ENCODE measurements around the gene UBR3. TPM values are rescaled to one million over a fixed set of nuclear protein-coding genes. Genes with fewer than 3 reads are reported as not detected.
"Not testable (repeated sequence)": the region's sequence is repeated elsewhere in the genome, so short reads cannot be mapped to it uniquely, and the experiment has no call there.

The UBR3 gene
- total and polyA plus RNA-seq, 10 donors, result 7.2 to 119 (median 54.3) TPM

GRCh38 chr2:169806586-169806985, 20.7 kb upstream of the UBR3 start:
- no peaks in the 10 kb centered on the region for H3K27me3 ChIP-seq (replicated peaks in 1 of 7)
- TF ChIP-seq POLR2A (IDR thresholded peaks at IDR 0.05), result no peak
- TF ChIP-seq, protein P1, sequence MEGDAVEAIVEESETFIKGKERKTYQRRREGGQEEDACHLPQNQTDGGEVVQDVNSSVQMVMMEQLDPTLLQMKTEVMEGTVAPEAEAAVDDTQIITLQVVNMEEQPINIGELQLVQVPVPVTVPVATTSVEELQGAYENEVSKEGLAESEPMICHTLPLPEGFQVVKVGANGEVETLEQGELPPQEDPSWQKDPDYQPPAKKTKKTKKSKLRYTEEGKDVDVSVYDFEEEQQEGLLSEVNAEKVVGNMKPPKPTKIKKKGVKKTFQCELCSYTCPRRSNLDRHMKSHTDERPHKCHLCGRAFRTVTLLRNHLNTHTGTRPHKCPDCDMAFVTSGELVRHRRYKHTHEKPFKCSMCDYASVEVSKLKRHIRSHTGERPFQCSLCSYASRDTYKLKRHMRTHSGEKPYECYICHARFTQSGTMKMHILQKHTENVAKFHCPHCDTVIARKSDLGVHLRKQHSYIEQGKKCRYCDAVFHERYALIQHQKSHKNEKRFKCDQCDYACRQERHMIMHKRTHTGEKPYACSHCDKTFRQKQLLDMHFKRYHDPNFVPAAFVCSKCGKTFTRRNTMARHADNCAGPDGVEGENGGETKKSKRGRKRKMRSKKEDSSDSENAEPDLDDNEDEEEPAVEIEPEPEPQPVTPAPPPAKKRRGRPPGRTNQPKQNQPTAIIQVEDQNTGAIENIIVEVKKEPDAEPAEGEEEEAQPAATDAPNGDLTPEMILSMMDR (IDR thresholded peaks at IDR 0.05 in 8 of 11, conservative IDR thresholded peaks at IDR 0.05 in 3 of 11), result no peak
- TF ChIP-seq POLR2AphosphoS5 (IDR thresholded peaks at IDR 0.05), result no peak
- H3K9me3 ChIP-seq, result no peaks in the 10 kb centered on the region
- peaks cover 3 to 100% (median 75%) of the 10 kb centered on the region in 6 donors for H3K36me3 ChIP-seq
- intact Hi-C loops (cut with DNase I; ENCODE audit: low total_unique reads), result no loop called here
- no peak overlapping the region for H3K4me3 ChIP-seq
- DNase-seq, result no peak
- H3K4me1 ChIP-seq, result peaks cover 0 to 27% (median 20%) of the 10 kb centered on the region in 6 donors
- no peak overlapping the region for H3K27ac ChIP-seq

DNA sequence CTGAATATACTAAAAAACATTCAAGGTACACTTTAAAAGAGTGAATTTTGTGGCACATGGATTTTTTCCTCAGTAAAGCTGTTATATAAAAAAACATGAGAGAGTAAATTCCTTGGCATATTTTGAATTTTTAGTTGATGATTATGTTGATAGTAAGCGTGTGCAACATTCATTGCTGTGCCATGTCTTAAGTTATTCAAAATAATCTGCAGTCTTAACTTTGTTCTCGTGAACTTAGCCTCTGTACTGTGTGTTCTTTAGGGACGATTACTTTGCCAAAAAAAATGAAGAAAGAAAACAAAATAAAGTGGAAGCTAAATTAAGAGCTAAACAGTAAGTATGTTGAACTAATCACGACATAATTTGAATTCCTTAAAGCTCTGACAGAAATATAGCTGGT, 19.0 kb upstream of the UBR3 start:
- H3K36me3 ChIP-seq, result peaks cover 3 to 100% (median 83%) of the 10 kb centered on the region in 6 donors
- WGBS, 5 donors, result 80 to 92% (median 90%) methylated on average over 4 of the region's 4 CpGs
- TF ChIP-seq POLR2A (IDR thresholded peaks at IDR 0.05) (no peak), POLR2AphosphoS5 (IDR thresholded peaks at IDR 0.05) (no peak)
- TF ChIP-seq, protein P1 (IDR thresholded peaks at IDR 0.05 in 8 of 11, conservative IDR thresholded peaks at IDR 0.05 in 3 of 11), result no peak
- H3K27me3 ChIP-seq (replicated peaks in 1 of 7), result no peaks in the 10 kb centered on the region
- no peak overlapping the region for H3K4me3 ChIP-seq
- no peaks in the 10 kb centered on the region for H3K9me3 ChIP-seq
- H3K27ac ChIP-seq, result no peak overlapping the region
- intact Hi-C loops (cut with DNase I; ENCODE audit: low total_unique reads), result no loop called here
- peaks cover 0 to 12% (median 5%) of the 10 kb centered on the region in 6 donors for H3K4me1 ChIP-seq
- no peak for DNase-seq

GRCh38 chr2:169815849-169816248, 11.4 kb upstream of the UBR3 start:
- Histone ChIP-seq H3K27ac (no peak overlapping the region), H3K9me3 (peaks cover 0 to 12% (median 6%) of the 10 kb centered on the region in 8 donors), H3K4me1 (peaks cover 0 to 6% (median 0%) of the 10 kb centered on the region in 6 donors), H3K27me3 (replicated peaks in 1 of 7) (no peaks in the 10 kb centered on the region), H3K36me3 (peaks cover 0 to 100% (median 60%) of the 10 kb centered on the region in 6 donors), H3K4me3 (no peak overlapping the region)
- 64 to 79% (median 76%) methylated on average over 1 of the region's 1 CpG for WGBS, 5 donors
- no peak for DNase-seq
- TF ChIP-seq POLR2A (IDR thresholded peaks at IDR 0.05), result no peak
- no peak for TF ChIP-seq POLR2AphosphoS5 (IDR thresholded peaks at IDR 0.05)
- TF ChIP-seq, protein P1 (IDR thresholded peaks at IDR 0.05 in 8 of 11, conservative IDR thresholded peaks at IDR 0.05 in 3 of 11), result no peak
- intact Hi-C loops (cut with DNase I; ENCODE audit: low total_unique reads), result no loop called here

DNA sequence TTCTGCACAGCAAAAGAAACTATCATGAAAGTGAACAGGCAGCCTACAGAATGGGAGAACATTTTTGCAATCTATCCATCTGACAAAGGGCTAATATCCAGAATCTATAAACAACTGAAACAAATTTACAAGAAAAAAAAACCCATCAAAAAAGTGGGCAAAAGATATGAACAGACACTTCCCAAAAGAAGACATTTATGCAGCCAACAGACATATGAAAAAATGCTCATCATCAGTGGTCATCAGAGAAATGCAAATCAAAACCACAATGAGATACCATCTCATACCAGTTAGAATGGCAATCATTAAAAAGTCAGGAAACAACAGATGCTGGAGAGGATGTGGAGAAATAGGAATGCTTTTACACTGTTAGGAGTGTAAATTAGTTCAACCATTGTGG, 10.3 kb upstream of the UBR3 start:
- peaks cover 0 to 12% (median 6%) of the 10 kb centered on the region in 8 donors for H3K9me3 ChIP-seq
- H3K4me3 ChIP-seq; DNase-seq; intact Hi-C loops (cut with DNase I; ENCODE audit: low total_unique reads); H3K27me3 ChIP-seq (replicated peaks in 1 of 7); H3K27ac ChIP-seq: not testable (repeated sequence)
- H3K4me1 ChIP-seq, result peaks cover 0 to 16% (median 1%) of the 10 kb centered on the region in 6 donors
- H3K36me3 ChIP-seq, result peaks cover 0 to 98% (median 50%) of the 10 kb centered on the region in 6 donors

- DNase-seq; H3K27ac ChIP-seq; H3K27me3 ChIP-seq (replicated peaks in 1 of 7); H3K4me3 ChIP-seq; intact Hi-C loops (cut with DNase I; ENCODE audit: low total_unique reads): not testable (repeated sequence)
- 93 to 99% (median 97%) methylated on average over 6 of the region's 6 CpGs for WGBS, 5 donors
- H3K9me3 ChIP-seq, result peaks cover 0 to 12% (median 6%) of the 10 kb centered on the region in 8 donors
- peaks cover 0 to 20% (median 6%) of the 10 kb centered on the region in 6 donors for H3K4me1 ChIP-seq
- H3K36me3 ChIP-seq, result peaks cover 0 to 94% (median 46%) of the 10 kb centered on the region in 6 donors
These were observed 9.9 kb upstream of the UBR3 start for GRCh38 chr2:169817369-169817768.
